IMR-90 (cell line): ENCODE results near the gene IVNS1ABP. TPM values are rescaled to one million over a fixed set of nuclear protein-coding genes. Genes with fewer than 3 reads are reported as not detected.

Experiments
- ATAC-seq: fragments of 200-7000 bp; cut with Tn5 transposase; 2 replicates; pipeline ENCODE4 v1.9.1; 2020; ENCODE audit warnings: low read depth, mild to moderate bottlenecking, moderate library complexity
- BruUV-seq: library from RNA; stranded (reverse); fragments of 400-500 nt; replicated peaks from 2 replicates; lab custom pipeline; 2021; lab: Mats Ljungman, UMichigan
- CTCF ChIA-PET: fragments of 300-600 bp; formaldehyde crosslinking; extraction: SDS; loops from one replicate; lab custom pipeline; 2021; ENCODE audit warnings: antibody characterized with exemption; lab: Yijun Ruan, JAX
- POLR2A ChIA-PET: fragments of 300-600 bp; sonication (Branson Sonifier 250); formaldehyde crosslinking; loops from one replicate; lab custom pipeline; 2022; ENCODE audit warnings: antibody characterized with exemption; ENCODE audit not compliant: unreplicated experiment; lab: Charles Lee
- DNase-seq: peaks from one replicate; pipeline ENCODE4 v3.0.0; 2013
- H2AFZ ChIP-seq: replicated peaks from 2 replicates; pipeline ENCODE3; 2013; ENCODE audit warnings: low read length, mild to moderate bottlenecking; ENCODE audit not compliant: poor library complexity
- H2AK5ac ChIP-seq: 2 replicates; pipeline ENCODE4 v1.6.1; 2013; ENCODE audit warnings: low read depth, low read length, inconsistent platforms
- H2AK9ac ChIP-seq: replicated peaks from 2 replicates; pipeline ENCODE3; 2013; ENCODE audit warnings: mild to moderate bottlenecking, low read depth, low read length, moderate library complexity; ENCODE audit not compliant: poor library complexity
- H2BK120ac ChIP-seq: 2 replicates; pipeline ENCODE4 v1.6.1; 2013; ENCODE audit warnings: low read depth, low read length, inconsistent platforms
- H2BK15ac ChIP-seq: 3 replicates; pipeline ENCODE4 v1.6.1; 2013; ENCODE audit warnings: low read depth, low read length, inconsistent platforms
- H2BK20ac ChIP-seq: 2 replicates; pipeline ENCODE4 v1.6.1; 2013; ENCODE audit warnings: low read depth, mild to moderate bottlenecking, inconsistent platforms, low read length, moderate library complexity
- H2BK5ac ChIP-seq: 2 replicates; pipeline ENCODE4 v1.6.1; 2013; ENCODE audit warnings: mild to moderate bottlenecking, low read depth, low read length, inconsistent platforms; ENCODE audit not compliant: poor library complexity, severe bottlenecking
- H3K14ac ChIP-seq: replicated peaks from 2 replicates; pipeline ENCODE4 v1.6.1; 2013; ENCODE audit warnings: low read depth, low read length, inconsistent platforms
- H3K18ac ChIP-seq: 2 replicates; pipeline ENCODE4 v1.6.1; 2013; ENCODE audit warnings: low read depth, low read length, control low read depth
- H3K23ac ChIP-seq: 2 replicates; pipeline ENCODE4 v1.6.1; 2013; ENCODE audit warnings: low read depth, low read length, inconsistent platforms
- H3K27ac ChIP-seq: 2 replicates; pipeline ENCODE4 v1.5.1; 2013; ENCODE audit warnings: mild to moderate bottlenecking, control low read depth, low read length; ENCODE audit not compliant: insufficient read depth
- H3K27me3 ChIP-seq: 2 replicates; pipeline ENCODE4 v1.6.1; 2013; ENCODE audit warnings: low read length; ENCODE audit not compliant: control insufficient read depth, insufficient read depth
- H3K36me3 ChIP-seq: 2 replicates; pipeline ENCODE4 v1.6.1; 2013; ENCODE audit warnings: low read length, mixed read lengths; ENCODE audit not compliant: control insufficient read depth, insufficient read depth
- H3K4ac ChIP-seq: 2 replicates; pipeline ENCODE4 v1.6.1; 2013; ENCODE audit warnings: low read depth, low read length, inconsistent platforms
- H3K4me1 ChIP-seq: 2 replicates; pipeline ENCODE4 v1.6.1; 2013; ENCODE audit warnings: low read length, mixed read lengths; ENCODE audit not compliant: control insufficient read depth, insufficient read depth
- H3K4me2 ChIP-seq: 2 replicates; pipeline ENCODE4 v1.6.1; 2013; ENCODE audit warnings: low read depth, mild to moderate bottlenecking, control low read depth, low read length, moderate library complexity
- H3K4me3 ChIP-seq: 2 replicates; pipeline ENCODE4 v1.5.1; 2013; ENCODE audit warnings: low read depth, mild to moderate bottlenecking, control low read depth, low read length, moderate library complexity; ENCODE audit not compliant: insufficient read depth
- H3K56ac ChIP-seq: 2 replicates; pipeline ENCODE4 v1.6.1; 2013; ENCODE audit warnings: low read length, inconsistent platforms; ENCODE audit not compliant: insufficient read depth; ENCODE audit errors: extremely low read depth
- H3K79me1 ChIP-seq, 2 experiments: 2 replicates each; pipeline ENCODE4 v1.6.1; 2013; ENCODE audit warnings: low read length in 2 of 2, inconsistent platforms in 1 of 2, low read depth in 1 of 2
- H3K9ac ChIP-seq: 2 replicates; pipeline ENCODE4 v1.6.1; 2013; ENCODE audit warnings: low read depth, low read length, control low read depth
- H3K9me1 ChIP-seq: 2 replicates; pipeline ENCODE4 v1.6.1; 2013; ENCODE audit warnings: low read length, inconsistent platforms; ENCODE audit not compliant: insufficient read depth
- H3K9me3 ChIP-seq: 2 replicates; pipeline ENCODE4 v1.6.1; 2013; ENCODE audit warnings: low read length; ENCODE audit not compliant: control insufficient read depth, insufficient read depth
- H4K20me1 ChIP-seq: 2 replicates; pipeline ENCODE4 v1.6.1; 2013; ENCODE audit warnings: low read length, inconsistent platforms; ENCODE audit not compliant: insufficient read depth
- H4K5ac ChIP-seq: 2 replicates; pipeline ENCODE4 v1.6.1; 2013; ENCODE audit warnings: mild to moderate bottlenecking, low read depth, low read length, control low read depth
- H4K8ac ChIP-seq, 2 experiments: 2 replicates each; pipeline ENCODE4 v1.6.1; 2013; ENCODE audit warnings: low read depth in 2 of 2, low read length in 2 of 2, control low read depth in 1 of 2, inconsistent platforms in 1 of 2
- H4K91ac ChIP-seq: 2 replicates; pipeline ENCODE4 v1.6.1; 2013; ENCODE audit warnings: low read depth, low read length, inconsistent platforms; ENCODE audit not compliant: insufficient read depth
- FOS ChIP-seq: fragments of 150-350 bp; IDR thresholded peaks from 2 replicates; pipeline ENCODE4 v1.6.1; 2016; ENCODE audit warnings: low read depth, low read length
- MAFK ChIP-seq: IDR thresholded peaks from 2 replicates; pipeline ENCODE4 v1.6.1; 2012; ENCODE audit warnings: low read depth, low read length, improper control_type of control experiment
- WGBS, 2 experiments: methylation state at CpG; one replicate each; pipeline versions ENCODE4 v1.1.5 to v1.1.7; 2013; ENCODE audit warnings: missing lambda C conversion rate in 2 of 2; ENCODE audit not compliant: insufficient read length in 1 of 2; ENCODE audit errors: extremely low coverage in 2 of 2; 5-methylcytosine and 5-hydroxymethylcytosine counted together
- dilution Hi-C: fragments of 300-500 bp; cut with HindIII; formaldehyde crosslinking; loops from one replicate; pipeline ENCODE4 v1.14.3; 2018; ENCODE audit warnings: low sequenced_read_pairs; ENCODE audit not compliant: unreplicated experiment
- in situ Hi-C: fragments of 300-500 bp; cut with MboI; formaldehyde crosslinking; loops from 3 replicates; pipeline ENCODE4 v1.14.3; 2019; ENCODE audit warnings: low sequenced_read_pairs, inconsistent platforms, mixed read lengths
- intact Hi-C: fragments of 100-400 bp; cut with micrococcal nuclease; formaldehyde crosslinking; loops from 2 replicates; pipeline ENCODE4 v1.10.0; 2022
- polyA plus RNA-seq, 3 experiments: library from polyadenylated mRNA; depleted of rRNA; stranded (reverse); fragments of >200 nt; gene quantifications; 2 replicates each; pipeline ENCODE4 v1.2.3, GENCODE V29; 2012; ENCODE audit warnings: low replicate concordance in 1 of 3
- total RNA-seq: library from RNA; depleted of rRNA; stranded (reverse); fragments of >200 nt; gene quantifications from 2 replicates; pipeline ENCODE4 v1.2.3, GENCODE V29; 2012
- TF ChIP-seq, protein P1 (sequence below): conservative IDR thresholded peaks from 2 replicates; pipeline ENCODE4 v1.5.1; 2012; ENCODE audit warnings: mild to moderate bottlenecking, low read depth, low read length, improper control_type of control experiment

IVNS1ABP gene
- total and polyA plus RNA-seq, 2 of the 4 experiments (the other 2 are of a cell fraction): 21.8 to 26.7 TPM

DNA sequence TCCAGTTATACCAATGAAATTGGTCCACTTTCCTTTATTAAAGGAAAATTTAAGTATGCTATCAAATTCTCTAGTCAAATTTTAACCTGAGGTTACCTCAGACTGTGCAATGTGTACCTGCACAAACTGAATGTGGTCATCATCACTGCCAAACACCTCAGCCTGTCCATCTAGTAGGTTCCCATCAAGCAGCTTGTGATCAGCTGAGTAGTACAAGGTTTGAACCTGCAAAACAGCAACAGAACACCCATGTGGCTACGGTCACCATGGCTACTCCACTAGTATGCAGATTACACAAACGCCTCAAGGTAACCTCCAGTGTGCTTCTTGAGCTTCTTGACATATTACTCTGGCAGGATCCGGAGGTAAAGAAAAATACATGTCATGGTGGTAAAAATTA is 11.6 kb downstream of the IVNS1ABP start:
- Histone ChIP-seq H3K9me1 (peaks cover 3% of the 10 kb centered on the region; the same call in 1 of the 2 replicates), H3K79me1 (peaks cover 13 to 26% of the 10 kb centered on the region in 2 experiments), H2BK15ac (no peak overlapping the region), H3K27ac (no peak overlapping the region), H2AK9ac (no peak overlapping the region), H4K20me1 (no peaks in the 10 kb centered on the region), H3K4me2 (no peak overlapping the region), H3K4me3 (no peak overlapping the region), H2BK120ac (no peak overlapping the region), H3K23ac (no peak overlapping the region), H3K36me3 (peaks cover 37% of the 10 kb centered on the region), H3K4me1 (peaks cover 2% of the 10 kb centered on the region; the same call in 1 of the 2 replicates), H3K4ac (no peak overlapping the region), H3K14ac (no peak overlapping the region), H3K9me3 (no peaks in the 10 kb centered on the region), H3K18ac (no peak overlapping the region), H3K56ac (no peak overlapping the region), H3K9ac (no peak overlapping the region), H2BK5ac (no peak overlapping the region), H3K27me3 (no peaks in the 10 kb centered on the region), H2AK5ac (no peak overlapping the region), H2BK20ac (no peak overlapping the region), H4K91ac (no peak overlapping the region), H2AFZ (no peak overlapping the region), H4K5ac (no peak overlapping the region), H4K8ac (no peak overlapping the region)
- TF ChIP-seq, protein P1, sequence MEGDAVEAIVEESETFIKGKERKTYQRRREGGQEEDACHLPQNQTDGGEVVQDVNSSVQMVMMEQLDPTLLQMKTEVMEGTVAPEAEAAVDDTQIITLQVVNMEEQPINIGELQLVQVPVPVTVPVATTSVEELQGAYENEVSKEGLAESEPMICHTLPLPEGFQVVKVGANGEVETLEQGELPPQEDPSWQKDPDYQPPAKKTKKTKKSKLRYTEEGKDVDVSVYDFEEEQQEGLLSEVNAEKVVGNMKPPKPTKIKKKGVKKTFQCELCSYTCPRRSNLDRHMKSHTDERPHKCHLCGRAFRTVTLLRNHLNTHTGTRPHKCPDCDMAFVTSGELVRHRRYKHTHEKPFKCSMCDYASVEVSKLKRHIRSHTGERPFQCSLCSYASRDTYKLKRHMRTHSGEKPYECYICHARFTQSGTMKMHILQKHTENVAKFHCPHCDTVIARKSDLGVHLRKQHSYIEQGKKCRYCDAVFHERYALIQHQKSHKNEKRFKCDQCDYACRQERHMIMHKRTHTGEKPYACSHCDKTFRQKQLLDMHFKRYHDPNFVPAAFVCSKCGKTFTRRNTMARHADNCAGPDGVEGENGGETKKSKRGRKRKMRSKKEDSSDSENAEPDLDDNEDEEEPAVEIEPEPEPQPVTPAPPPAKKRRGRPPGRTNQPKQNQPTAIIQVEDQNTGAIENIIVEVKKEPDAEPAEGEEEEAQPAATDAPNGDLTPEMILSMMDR: no peak
- TF ChIP-seq MAFK (no peak), FOS (no peak)
- in situ Hi-C loops (loop anchor here (10.0 kb wide), 1 partner anchor 359 kb away; no protein-coding TSS in a partner anchor), intact Hi-C loops (no loop called here), dilution Hi-C loops (no loop called here)
- no CpG with 5 or more reads among the region's 3 CpGs for WGBS, 2 experiments
- no peak for DNase-seq
- POLR2A ChIA-PET: no interaction called here
- CTCF ChIA-PET: no interaction called here
- ATAC-seq: no peak
- BruUV-seq: no TSS peak
